Heart right ventricle (tissue), 16 donors: Measurements from ENCODE around the gene RAD51. TPM values are rescaled to one million over a fixed set of nuclear protein-coding genes. Genes with fewer than 3 reads are reported as not detected.

Experiments used
- ATAC-seq, 8 donors: fragments of 200-7000 bp; cut with Tn5 transposase; one replicate each; pipeline ENCODE4 v1.9.1; 2020; ENCODE audit warnings: mild to moderate bottlenecking in 8 of 8, moderate library complexity in 8 of 8, moderate number of reproducible peaks in 1 of 8
- DNase-seq, 2 donors: peaks; one replicate each; pipeline ENCODE4 v3.0.0-alpha.2; 2020
- H3K27ac ChIP-seq, 10 donors: fragments of 200-600 bp; sonication (generic) in 2 of 10; one replicate each; pipeline versions ENCODE4 v1.5.0 to v1.8.0; 2020 to 2022; ENCODE audit warnings: mild to moderate bottlenecking in 3 of 10
- H3K27me3 ChIP-seq, 7 donors: fragments of 200-600 bp; one replicate each; pipeline ENCODE4 v1.8.0; 2021 to 2022; ENCODE audit warnings: mild to moderate bottlenecking in 2 of 7
- H3K36me3 ChIP-seq, 9 donors: fragments of 200-600 bp; sonication (generic) in 1 of 9; one replicate each; pipeline versions ENCODE4 v1.5.0 to v1.8.0; 2020 to 2022; ENCODE audit warnings: mild to moderate bottlenecking in 2 of 9
- H3K4me1 ChIP-seq, 9 donors: fragments of 200-600 bp; sonication (generic) in 1 of 9; one replicate each; pipeline versions ENCODE4 v1.5.0 to v1.8.0; 2020 to 2022; ENCODE audit warnings: mild to moderate bottlenecking in 4 of 9
- H3K4me3 ChIP-seq, 10 donors: fragments of 200-600 bp; sonication (generic) in 2 of 10; one replicate each; pipeline versions ENCODE4 v1.5.0 to v1.8.0; 2020 to 2022; ENCODE audit warnings: mild to moderate bottlenecking in 7 of 10, moderate library complexity in 2 of 10
- H3K9me3 ChIP-seq, 11 donors: fragments of 200-600 bp in 10 of 11; sonication (generic) in 2 of 11; one replicate each; pipeline versions ENCODE4 v1.5.0 to v1.8.0; 2013 to 2022; ENCODE audit warnings: mild to moderate bottlenecking in 2 of 11, control low read depth in 1 of 11, moderate library complexity in 1 of 11
- WGBS, 2 donors: extraction: QIAGEN DNeasy Blood & Tissue Kit; methylation state at CpG; one replicate each; pipeline ENCODE4 v1.1.7; 2013; ENCODE audit warnings: inconsistent platforms in 1 of 2; 5-methylcytosine and 5-hydroxymethylcytosine counted together
- intact Hi-C, 10 donors: fragments of 100-400 bp; cut with DNase I; formaldehyde crosslinking; loops; one replicate each; pipeline versions ENCODE4 v1.11.1 to v1.14.2; 2022
- polyA plus RNA-seq, 2 donors: library from polyadenylated mRNA; stranded (reverse); fragments of 200-250 nt; gene quantifications; one replicate each; pipeline ENCODE4 v1.2.3, GENCODE V29; 2013
- total RNA-seq, 10 donors: library from RNA; stranded (reverse); fragmentation: NEBNext Ultra II Directional in 3 of 10; extraction: Animal tissue kit (Norgen Biotek cat#: 25700) in 3 of 10; gene quantifications; one replicate each; pipeline versions ENCODE4 v1.2.1 to v1.2.4, GENCODE V29; 2021 to 2023
- TF ChIP-seq, protein P1 (sequence below), 9 donors: fragments of 200-600 bp; sonication (generic) in 2 of 9; IDR thresholded peaks; one replicate each; pipeline versions ENCODE4 v1.5.0 to v1.8.0; 2021 to 2022; ENCODE audit warnings: antibody characterized with exemption in 9 of 9, mild to moderate bottlenecking in 5 of 9, moderate library complexity in 1 of 9
- donor health status: Arrhythmogenic right ventricular cardiomyopathy.
- donor health status: ischemic (EF 13 %, LVEDD 7.1; RV severe dilation, severe dysfunction).
- donor health status: healthy with polysubstance abuse.
- donor health status: DM: no; HTN: yes; CAD: no.
- donor health status: DM: no; HTN: no; CAD: no.
- donor health status: ischemic (EF 25% LVEDD 6.9; RV normal size, moderate dysfunction).
- donor health status: ischemic (EF 25% LVEDD 5.7; RV mildly dilated, moderate dysfunction).
- donor health status: healthy.
- donor health status: DM: yes; HTN: yes; CAD: no.
- donor health status: Ischemic cardiomyopathy.
- donor health status: ischemic (EF 35%, LVEDD 5.7; RV mildly dilated, moderate dysfunction).
- donor health status: nonischemic (EF 11% LVEDD 7.7; RV severe dilation, severe dysfunction).
- donor health status: DM: yes; HTN: yes; CAD: no.
- donor health status: PGD.
- donor health status: ischemic (EF 29% LVEDD 5.4; RV normal size, mild dysfunction).
- donor health status: nonischemic (EF 23%, LVEDD 6.1; RV moderate dilation, normal function).

Gene RAD51
- total and polyA plus RNA-seq, 12 donors, result 0.30 to 3.6 (median 0.61) TPM; not detected in 1

DNA sequence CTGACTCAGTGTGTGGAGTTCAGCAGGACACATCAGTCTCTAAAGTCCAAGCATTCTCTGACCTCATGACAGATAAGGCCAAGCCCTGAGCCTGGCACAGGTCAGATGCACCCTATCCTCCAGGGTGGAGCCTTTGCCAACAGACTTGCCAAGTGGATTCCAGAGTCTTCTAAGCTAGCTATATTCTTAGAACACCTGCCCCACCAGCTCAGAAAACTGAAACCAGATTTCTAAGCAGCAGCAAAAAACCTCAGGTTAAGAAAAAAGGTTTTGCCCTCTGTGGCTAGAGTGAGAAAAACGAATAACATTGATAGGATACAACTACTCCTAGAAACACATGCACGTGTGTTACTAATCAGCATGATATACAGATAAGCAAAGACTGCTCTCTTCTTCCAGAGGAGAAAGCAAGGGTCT lies 48.5 kb downstream of the RAD51 start:
- peaks cover 0 to 97% (median 27%) of the 10 kb centered on the region in 9 donors for H3K36me3 ChIP-seq
- no peaks in the 10 kb centered on the region for H3K9me3 ChIP-seq
- intact Hi-C loops, result loop anchor here in 1 of 10 donors (5.0 kb wide), 1 partner anchor 51 kb away; no protein-coding TSS in a partner anchor
- TF ChIP-seq, protein P1, sequence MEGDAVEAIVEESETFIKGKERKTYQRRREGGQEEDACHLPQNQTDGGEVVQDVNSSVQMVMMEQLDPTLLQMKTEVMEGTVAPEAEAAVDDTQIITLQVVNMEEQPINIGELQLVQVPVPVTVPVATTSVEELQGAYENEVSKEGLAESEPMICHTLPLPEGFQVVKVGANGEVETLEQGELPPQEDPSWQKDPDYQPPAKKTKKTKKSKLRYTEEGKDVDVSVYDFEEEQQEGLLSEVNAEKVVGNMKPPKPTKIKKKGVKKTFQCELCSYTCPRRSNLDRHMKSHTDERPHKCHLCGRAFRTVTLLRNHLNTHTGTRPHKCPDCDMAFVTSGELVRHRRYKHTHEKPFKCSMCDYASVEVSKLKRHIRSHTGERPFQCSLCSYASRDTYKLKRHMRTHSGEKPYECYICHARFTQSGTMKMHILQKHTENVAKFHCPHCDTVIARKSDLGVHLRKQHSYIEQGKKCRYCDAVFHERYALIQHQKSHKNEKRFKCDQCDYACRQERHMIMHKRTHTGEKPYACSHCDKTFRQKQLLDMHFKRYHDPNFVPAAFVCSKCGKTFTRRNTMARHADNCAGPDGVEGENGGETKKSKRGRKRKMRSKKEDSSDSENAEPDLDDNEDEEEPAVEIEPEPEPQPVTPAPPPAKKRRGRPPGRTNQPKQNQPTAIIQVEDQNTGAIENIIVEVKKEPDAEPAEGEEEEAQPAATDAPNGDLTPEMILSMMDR (IDR thresholded peaks at IDR 0.05), result no peak
- H3K4me1 ChIP-seq, result peaks cover 0 to 45% (median 0%) of the 10 kb centered on the region in 9 donors
- peak in 1 of 8 donors; percentile 47 for ATAC-seq
- peak overlapping the region in 1 of 10 donors; percentile 68 for H3K27ac ChIP-seq
- DNase-seq, result no peak
- H3K4me3 ChIP-seq, result no peak overlapping the region
- 44 to 48% methylated on average over 2 of the region's 2 CpGs for WGBS, 2 donors
- H3K27me3 ChIP-seq, result no peaks in the 10 kb centered on the region

DNA sequence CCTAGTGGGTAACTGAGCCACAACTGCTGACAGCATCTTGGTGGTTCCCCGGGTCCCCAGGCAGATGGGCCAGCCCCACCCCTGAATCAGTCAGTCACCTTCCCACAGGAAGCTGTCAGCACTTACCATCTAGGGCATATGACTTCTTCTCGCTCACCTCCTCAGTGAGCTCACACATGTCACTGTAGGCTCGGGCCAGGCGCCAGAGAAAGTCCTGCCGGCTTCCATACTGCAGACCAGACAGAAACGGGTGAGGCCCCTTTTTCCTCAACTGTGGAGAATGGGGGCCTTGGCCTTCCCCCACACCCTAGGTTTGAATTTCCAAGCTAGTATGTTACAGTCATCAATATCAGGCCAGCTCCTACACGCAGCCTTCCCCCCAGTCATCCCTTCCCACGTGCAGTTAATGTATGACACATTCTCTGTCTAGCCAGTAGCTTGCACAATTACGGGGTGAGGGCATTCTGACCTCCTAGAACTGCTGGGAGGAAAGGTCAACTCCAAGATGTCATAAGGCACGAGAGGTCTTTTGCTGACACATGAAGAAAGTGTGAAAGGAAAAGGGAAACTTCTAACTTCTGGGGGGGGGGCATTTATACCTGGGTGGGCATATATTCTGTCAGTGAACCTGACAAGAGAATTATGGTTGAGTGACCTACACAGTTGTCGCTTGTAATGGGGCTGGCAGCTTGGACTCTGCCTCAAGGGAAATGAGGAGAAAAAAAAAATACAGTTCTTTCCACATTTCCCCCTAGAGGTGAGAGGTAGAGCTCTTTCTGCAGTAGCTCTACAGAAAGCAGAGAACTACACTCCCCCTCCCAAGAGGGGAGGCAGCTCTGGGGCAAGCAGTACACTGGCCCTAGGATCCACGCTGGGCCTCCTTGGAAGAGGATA lies 49.2 kb downstream of the RAD51 start:
- Histone ChIP-seq H3K27ac (peak overlapping the region in 1 of 10 donors; percentile 68), H3K9me3 (no peaks in the 10 kb centered on the region), H3K4me3 (no peak overlapping the region), H3K27me3 (no peaks in the 10 kb centered on the region), H3K4me1 (peaks cover 0 to 45% (median 0%) of the 10 kb centered on the region in 9 donors), H3K36me3 (peaks cover 0 to 98% (median 30%) of the 10 kb centered on the region in 9 donors)
- TF ChIP-seq, protein P1 (IDR thresholded peaks at IDR 0.05), result no peak
- 61 to 63% methylated on average over 12 of the region's 12 CpGs for WGBS, 2 donors
- DNase-seq (no peak), ATAC-seq (peak in 7 of 8 donors; percentile 34 to 76 (median 65))
- intact Hi-C loops, result loop anchor here in 1 of 10 donors (5.0 kb wide), 1 partner anchor 52 kb away; no protein-coding TSS in a partner anchor

DNA sequence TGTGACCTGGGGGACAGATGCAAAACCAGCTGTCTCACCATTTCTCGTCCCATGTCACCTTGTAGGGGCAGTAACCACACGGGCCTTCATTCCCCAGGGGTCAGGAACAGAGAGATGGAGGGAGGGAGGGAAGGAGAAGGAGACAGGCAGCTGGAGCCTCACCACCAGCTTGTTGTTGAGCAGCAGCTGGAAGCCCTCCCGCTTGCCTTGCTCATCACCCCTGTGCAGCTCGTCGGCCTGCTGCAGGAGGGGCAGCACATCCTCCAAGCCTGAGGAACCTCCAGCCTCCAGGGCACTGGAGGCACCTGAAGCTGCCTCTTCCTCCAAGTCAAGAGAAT lies 49.8 kb downstream of the RAD51 start:
- WGBS, 2 donors, result 67 to 70% methylated on average over 5 of the region's 5 CpGs
- Histone ChIP-seq H3K9me3 (no peaks in the 10 kb centered on the region), H3K27ac (peak overlapping the region in 1 of 10 donors; percentile 68)

DNA sequence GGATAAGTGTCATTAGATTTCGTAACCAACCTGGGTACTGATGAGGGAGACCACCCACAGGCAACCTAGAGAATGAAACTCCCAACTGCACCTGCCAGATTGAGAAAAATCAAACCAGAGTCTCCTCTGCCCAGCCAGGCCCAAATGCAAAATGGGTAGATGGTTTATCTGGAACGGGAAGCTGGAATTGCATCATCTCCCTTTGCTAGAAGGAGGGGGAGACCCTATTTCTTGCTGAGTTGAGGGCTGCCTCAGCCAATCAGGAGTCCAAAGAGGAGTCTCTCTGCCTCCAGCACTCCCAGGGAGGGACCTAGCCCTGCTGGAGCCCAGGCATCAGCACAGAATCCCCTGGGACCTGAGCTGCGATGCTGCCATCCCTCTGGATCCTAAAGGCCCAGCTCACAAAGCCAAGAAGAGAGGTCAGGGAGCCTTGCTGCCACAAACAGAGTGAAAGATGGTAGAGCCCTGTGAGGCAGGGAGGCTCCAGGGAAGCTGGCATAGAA lies 52.0 kb downstream of the RAD51 start:
- no peak overlapping the region for H3K27ac ChIP-seq
- DNase-seq, result no peak
- intact Hi-C loops, result no loop called here
- TF ChIP-seq, protein P1 (IDR thresholded peaks at IDR 0.05), result no peak
- H3K36me3 ChIP-seq, result peaks cover 0 to 98% (median 33%) of the 10 kb centered on the region in 9 donors
- H3K4me1 ChIP-seq, result peaks cover 0 to 45% (median 0%) of the 10 kb centered on the region in 9 donors
- no peaks in the 10 kb centered on the region for H3K9me3 ChIP-seq
- ATAC-seq, result peak in 1 of 8 donors; percentile 52
- no peak overlapping the region for H3K4me3 ChIP-seq
- H3K27me3 ChIP-seq, result no peaks in the 10 kb centered on the region
- 60 to 64% methylated on average over 3 of the region's 3 CpGs for WGBS, 2 donors

More for the DNA sequence above, 49.8 kb downstream of the RAD51 start:
- intact Hi-C loops, result loop anchor here in 1 of 10 donors (5.0 kb wide), 1 partner anchor 52 kb away; no protein-coding TSS in a partner anchor
- ATAC-seq (peak in 1 of 8 donors; percentile 3), DNase-seq (no peak)
- TF ChIP-seq, protein P1 (IDR thresholded peaks at IDR 0.05), result no peak
- no peaks in the 10 kb centered on the region for H3K27me3 ChIP-seq
- no peak overlapping the region for H3K4me3 ChIP-seq
- peaks cover 0 to 98% (median 26%) of the 10 kb centered on the region in 9 donors for H3K36me3 ChIP-seq
- H3K4me1 ChIP-seq, result peaks cover 0 to 45% (median 0%) of the 10 kb centered on the region in 9 donors
